SH-SY5Y (cell line): ENCODE data around the gene GLDN.

ENCODE experiments used
- GATA2 ChIP-seq: IDR thresholded peaks from 2 replicates; pipeline ENCODE4 v1.6.1; 2011; ENCODE audit warnings: mild to moderate bottlenecking, low read depth, low read length
- GATA3 ChIP-seq: IDR thresholded peaks from 2 replicates; pipeline ENCODE4 v1.6.1; 2011; ENCODE audit warnings: low read depth, mild to moderate bottlenecking, low read length, moderate library complexity

DNA sequence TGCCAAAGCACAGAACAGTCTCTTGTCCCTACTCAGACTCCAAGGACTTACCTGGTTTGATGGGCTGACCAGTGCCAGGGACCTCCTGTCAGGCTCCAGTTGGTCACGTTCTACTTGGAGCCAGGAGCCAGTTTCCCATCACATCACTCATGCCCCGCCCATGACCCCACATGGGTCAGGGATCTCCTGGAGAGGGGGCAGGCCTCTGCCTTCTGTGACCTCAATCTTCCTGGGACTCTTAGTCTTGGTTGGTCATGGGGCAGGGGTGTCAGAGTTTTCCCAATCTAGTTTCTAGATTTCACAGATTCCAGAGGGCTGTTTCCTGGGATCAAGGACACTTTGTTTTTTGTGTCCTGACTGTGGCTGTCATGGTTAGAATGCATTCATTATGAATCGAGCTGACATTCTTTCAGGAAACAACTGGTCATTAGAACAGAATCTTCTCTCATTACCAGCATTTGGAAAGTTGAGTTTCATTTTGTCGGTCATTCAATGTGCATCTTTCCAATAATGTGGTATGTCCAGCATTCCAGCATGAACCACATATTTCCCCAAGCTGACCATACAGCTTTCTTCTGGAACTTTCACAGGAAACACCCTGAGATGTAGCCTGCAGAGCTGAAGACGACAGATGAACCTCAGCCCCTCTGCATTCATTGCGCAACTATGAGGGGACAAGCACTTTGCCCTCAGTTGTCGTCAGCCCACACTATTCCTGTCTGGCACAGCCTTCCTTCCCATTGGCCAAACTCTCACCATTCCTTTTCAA is 22.9 kb upstream of the GLDN start:
- TF ChIP-seq GATA3 = no peak
- TF ChIP-seq GATA2 = no peak
